K562 (cell line): Measurements from ENCODE around the gene CLIC3. TPM values are rescaled to one million over a fixed set of nuclear protein-coding genes. Genes with fewer than 3 reads are reported as not detected.

Experiments used
- CEBPZ ChIP-seq: fragments of 150-350 bp; IDR thresholded peaks from 2 replicates; pipeline ENCODE4 v1.6.1; 2014; ENCODE audit warnings: low read depth, mild to moderate bottlenecking, low read length, borderline replicate concordance
- CXXC5 ChIP-seq: fragments of 250-450 bp; sonication (Bioruptor Pico); IDR thresholded peaks from 2 replicates; pipeline ENCODE4 v1.8.0; 2022; ENCODE audit warnings: inconsistent platforms, mild to moderate bottlenecking, moderate library complexity
- FOSL1 ChIP-seq: fragments of 200-800 bp; sonication (Bioruptor generic); conservative IDR thresholded peaks from 2 replicates; pipeline ENCODE4 v1.6.1; 2016; ENCODE audit warnings: missing genetic modification characterization, missing compliant biosample characterization
- HMG20A ChIP-seq: fragments of 450-650 bp; formaldehyde crosslinking; conservative IDR thresholded peaks from 2 replicates; pipeline ENCODE4 v1.4.0; 2020; ENCODE audit warnings: mild to moderate bottlenecking, mixed read lengths
- HNRNPLL ChIP-seq: fragments of 200-400 bp; formaldehyde crosslinking; IDR thresholded peaks from 2 replicates; pipeline ENCODE4 v1.6.1; 2017; ENCODE audit warnings: low read length, low read depth, mild to moderate bottlenecking; ENCODE audit not compliant: poor library complexity, severe bottlenecking
- MEF2D ChIP-seq: conservative IDR thresholded peaks from 2 replicates; pipeline ENCODE4 v1.6.1; 2016; ENCODE audit warnings: low read depth, missing genetic modification characterization, missing compliant biosample characterization
- MTA3 ChIP-seq: fragments of 450-650 bp; formaldehyde crosslinking; IDR thresholded peaks from 2 replicates; pipeline ENCODE4 v1.6.1; 2017; ENCODE audit warnings: mild to moderate bottlenecking, borderline replicate concordance
- POLR2A ChIP-seq: fragments of 450-650 bp; conservative IDR thresholded peaks from 2 replicates; pipeline ENCODE4 v1.6.1; 2016
- TEAD1 ChIP-seq, 2 experiments: fragments of 450-650 bp in 1 of 2; sonication (generic) in 1 of 2; formaldehyde crosslinking; IDR thresholded peaks; 2 replicates each; pipeline versions ENCODE4 v1.4.0 to v1.8.0; 2020 to 2022; ENCODE audit warnings: mild to moderate bottlenecking in 2 of 2, missing genetic modification reagents in 1 of 2
- TRIM28 ChIP-seq: fragments of 450-650 bp; IDR thresholded peaks from 2 replicates; pipeline ENCODE4 v1.6.1; 2017
- polyA plus RNA-seq, 8 experiments: library from polyadenylated mRNA; depleted of rRNA in 4 of 8; stranded (reverse) in 5 of 8; unstranded in 3 of 8; fragments of >200 nt; fragmentation: Nextera tagmentation in 2 of 8; fragmentation: Illumina TruSeq in 1 of 8; extraction: Ambion mirVana in 2 of 8; extraction: Trizol in 1 of 8; gene quantifications; 2 replicates each; pipeline versions ENCODE4 v1.2.1 to v1.2.3, GENCODE V29; 2011 to 2014; ENCODE audit warnings: inconsistent platforms in 1 of 8, missing spikeins in 1 of 8
- total RNA-seq, 7 experiments: library from RNA; depleted of rRNA in 6 of 7; stranded (reverse); fragments of >200 nt in 6 of 7; fragmentation: Illumina TruSeq in 2 of 7; extraction: Trizol in 2 of 7; gene quantifications; 2 replicates each; pipeline versions ENCODE4 v1.2.1 to v1.2.3, GENCODE V29; 2011 to 2021; ENCODE audit warnings: low replicate concordance in 1 of 7
- TF ChIP-seq, protein P1 (sequence below): fragments of 250-450 bp; sonication (Bioruptor Pico); IDR thresholded peaks from 2 replicates; pipeline ENCODE4 v1.4.0; 2020; ENCODE audit warnings: mild to moderate bottlenecking, moderate library complexity
- TF ChIP-seq, protein P2 (sequence below): fragments of 450-650 bp; IDR thresholded peaks from 2 replicates; pipeline ENCODE4 v1.7.1; 2018; ENCODE audit warnings: mild to moderate bottlenecking, low read depth; ENCODE audit not compliant: partially characterized antibody
- TF ChIP-seq, protein P3 (sequence below): IDR thresholded peaks from 2 replicates; pipeline ENCODE4 v1.6.1; 2014; ENCODE audit warnings: antibody characterized with exemption
- TF ChIP-seq, protein P4 (sequence below), 2 experiments: fragments of 200-800 bp in 1 of 2; sonication (Bioruptor generic) in 1 of 2; sonication (generic) in 1 of 2; formaldehyde crosslinking in 1 of 2; IDR thresholded peaks in 1 of 2; conservative IDR thresholded peaks in 1 of 2; 2 replicates each; pipeline versions ENCODE4 v1.5.0 to v1.6.1; 2016 to 2020; ENCODE audit warnings: missing compliant biosample characterization in 1 of 2, missing genetic modification characterization in 1 of 2, missing genetic modification reagents in 1 of 2

Gene CLIC3
- total and polyA plus RNA-seq, 9 of the 15 experiments (the other 6 are each of a cell fraction or from before 2014, with no cell fraction given): 0.27 to 0.29 TPM; not detected in 7

DNA sequence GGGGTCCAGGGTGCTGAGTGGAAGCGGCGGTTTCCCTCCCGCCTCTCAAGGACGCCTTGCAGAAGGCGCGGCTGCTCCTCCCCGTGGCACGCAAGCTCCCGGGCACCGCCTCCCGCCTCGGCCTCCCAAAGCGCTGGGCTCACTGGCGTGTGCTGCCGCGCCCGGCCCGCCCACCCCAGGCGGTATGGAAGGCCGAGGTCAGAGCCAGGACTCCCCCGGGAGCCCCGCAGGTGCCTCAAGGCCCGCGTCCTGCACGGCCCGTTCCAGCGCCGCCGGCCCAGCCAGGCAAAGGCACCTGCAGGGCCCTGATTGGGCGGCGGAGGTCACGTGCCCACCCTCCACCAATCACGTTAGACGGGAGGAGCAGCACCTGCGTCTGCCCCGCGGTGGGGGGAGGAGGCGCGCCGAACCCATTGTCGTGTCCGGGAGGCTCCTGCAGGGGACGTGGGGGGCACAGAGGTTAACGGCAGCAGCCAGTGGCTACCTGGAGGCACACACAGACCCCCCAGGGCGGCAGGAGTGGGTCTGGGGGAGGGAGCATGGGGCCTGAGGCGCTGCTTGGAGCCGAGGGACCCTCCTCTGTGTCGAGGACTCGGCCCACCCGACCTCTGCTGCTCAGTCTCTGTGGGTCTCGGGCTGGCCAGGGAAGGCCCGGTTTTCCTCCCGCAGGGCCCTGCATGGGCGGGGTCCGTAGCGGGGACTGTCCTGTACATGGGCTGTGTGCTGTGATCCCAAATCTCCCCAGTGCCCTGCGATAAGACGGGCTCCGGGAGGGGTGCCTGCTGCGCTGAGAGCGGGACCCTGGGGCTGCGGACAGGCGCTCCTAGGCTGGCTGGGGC lies 46.3 kb downstream of the CLIC3 start (continued):
- TF ChIP-seq, protein P1, sequence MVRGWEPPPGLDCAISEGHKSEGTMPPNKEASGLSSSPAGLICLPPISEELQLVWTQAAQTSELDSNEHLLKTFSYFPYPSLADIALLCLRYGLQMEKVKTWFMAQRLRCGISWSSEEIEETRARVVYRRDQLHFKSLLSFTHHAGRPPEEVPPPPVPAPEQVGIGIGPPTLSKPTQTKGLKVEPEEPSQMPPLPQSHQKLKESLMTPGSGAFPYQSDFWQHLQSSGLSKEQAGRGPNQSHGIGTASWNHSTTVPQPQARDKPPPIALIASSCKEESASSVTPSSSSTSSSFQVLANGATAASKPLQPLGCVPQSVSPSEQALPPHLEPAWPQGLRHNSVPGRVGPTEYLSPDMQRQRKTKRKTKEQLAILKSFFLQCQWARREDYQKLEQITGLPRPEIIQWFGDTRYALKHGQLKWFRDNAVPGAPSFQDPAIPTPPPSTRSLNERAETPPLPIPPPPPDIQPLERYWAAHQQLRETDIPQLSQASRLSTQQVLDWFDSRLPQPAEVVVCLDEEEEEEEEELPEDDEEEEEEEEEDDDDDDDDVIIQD (CRISPR knock-in tag): peak; percentile 82; the same call in 1 of the 2 replicates
- TF ChIP-seq, protein P2, sequence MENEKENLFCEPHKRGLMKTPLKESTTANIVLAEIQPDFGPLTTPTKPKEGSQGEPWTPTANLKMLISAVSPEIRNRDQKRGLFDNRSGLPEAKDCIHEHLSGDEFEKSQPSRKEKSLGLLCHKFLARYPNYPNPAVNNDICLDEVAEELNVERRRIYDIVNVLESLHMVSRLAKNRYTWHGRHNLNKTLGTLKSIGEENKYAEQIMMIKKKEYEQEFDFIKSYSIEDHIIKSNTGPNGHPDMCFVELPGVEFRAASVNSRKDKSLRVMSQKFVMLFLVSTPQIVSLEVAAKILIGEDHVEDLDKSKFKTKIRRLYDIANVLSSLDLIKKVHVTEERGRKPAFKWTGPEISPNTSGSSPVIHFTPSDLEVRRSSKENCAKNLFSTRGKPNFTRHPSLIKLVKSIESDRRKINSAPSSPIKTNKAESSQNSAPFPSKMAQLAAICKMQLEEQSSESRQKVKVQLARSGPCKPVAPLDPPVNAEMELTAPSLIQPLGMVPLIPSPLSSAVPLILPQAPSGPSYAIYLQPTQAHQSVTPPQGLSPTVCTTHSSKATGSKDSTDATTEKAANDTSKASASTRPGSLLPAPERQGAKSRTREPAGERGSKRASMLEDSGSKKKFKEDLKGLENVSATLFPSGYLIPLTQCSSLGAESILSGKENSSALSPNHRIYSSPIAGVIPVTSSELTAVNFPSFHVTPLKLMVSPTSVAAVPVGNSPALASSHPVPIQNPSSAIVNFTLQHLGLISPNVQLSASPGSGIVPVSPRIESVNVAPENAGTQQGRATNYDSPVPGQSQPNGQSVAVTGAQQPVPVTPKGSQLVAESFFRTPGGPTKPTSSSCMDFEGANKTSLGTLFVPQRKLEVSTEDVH: no peak
- TF ChIP-seq POLR2A: peak; percentile 67
- TF ChIP-seq, protein P3, sequence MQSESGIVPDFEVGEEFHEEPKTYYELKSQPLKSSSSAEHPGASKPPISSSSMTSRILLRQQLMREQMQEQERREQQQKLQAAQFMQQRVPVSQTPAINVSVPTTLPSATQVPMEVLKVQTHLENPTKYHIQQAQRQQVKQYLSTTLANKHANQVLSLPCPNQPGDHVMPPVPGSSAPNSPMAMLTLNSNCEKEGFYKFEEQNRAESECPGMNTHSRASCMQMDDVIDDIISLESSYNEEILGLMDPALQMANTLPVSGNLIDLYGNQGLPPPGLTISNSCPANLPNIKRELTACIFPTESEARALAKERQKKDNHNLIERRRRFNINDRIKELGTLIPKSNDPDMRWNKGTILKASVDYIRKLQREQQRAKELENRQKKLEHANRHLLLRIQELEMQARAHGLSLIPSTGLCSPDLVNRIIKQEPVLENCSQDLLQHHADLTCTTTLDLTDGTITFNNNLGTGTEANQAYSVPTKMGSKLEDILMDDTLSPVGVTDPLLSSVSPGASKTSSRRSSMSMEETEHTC: peak; percentile 57; the same call in 1 of the 2 replicates
- peak; percentile 57 for TF ChIP-seq HNRNPLL
- TF ChIP-seq CXXC5 (CRISPR knock-in tag): peak; percentile 76
- 0 out of 2 replicates have a peak, but pooled peaks have one; percentile 15 for TF ChIP-seq FOSL1
- TF ChIP-seq TEAD1 (CRISPR knock-in tag; IDR thresholded peaks at IDR 0.05): 0 out of 4 replicates have a peak, but pooled peaks of 1 of the 2 experiments have one; percentile 28
- TF ChIP-seq HMG20A (CRISPR knock-in tag): no peak
- no peak for TF ChIP-seq MEF2D (tag)
- no peak for TF ChIP-seq CEBPZ
- no peak for TF ChIP-seq TRIM28
- peak; percentile 85; the same call in 1 of the 2 replicates for TF ChIP-seq MTA3
- TF ChIP-seq, protein P4, sequence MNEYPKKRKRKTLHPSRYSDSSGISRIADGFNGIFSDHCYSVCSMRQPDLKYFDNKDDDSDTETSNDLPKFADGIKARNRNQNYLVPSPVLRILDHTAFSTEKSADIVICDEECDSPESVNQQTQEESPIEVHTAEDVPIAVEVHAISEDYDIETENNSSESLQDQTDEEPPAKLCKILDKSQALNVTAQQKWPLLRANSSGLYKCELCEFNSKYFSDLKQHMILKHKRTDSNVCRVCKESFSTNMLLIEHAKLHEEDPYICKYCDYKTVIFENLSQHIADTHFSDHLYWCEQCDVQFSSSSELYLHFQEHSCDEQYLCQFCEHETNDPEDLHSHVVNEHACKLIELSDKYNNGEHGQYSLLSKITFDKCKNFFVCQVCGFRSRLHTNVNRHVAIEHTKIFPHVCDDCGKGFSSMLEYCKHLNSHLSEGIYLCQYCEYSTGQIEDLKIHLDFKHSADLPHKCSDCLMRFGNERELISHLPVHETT (CRISPR knock-in tag; conservative IDR thresholded peaks at IDR 0.05 in 1 of 2, IDR thresholded peaks at IDR 0.05 in 1 of 2): no peak
